ENCODE measurements around the gene TBC1D5. TPM values are rescaled to one million over a fixed set of nuclear protein-coding genes. Genes with fewer than 3 reads are reported as not detected.
"Not testable (repeated sequence)": the region's sequence is repeated elsewhere in the genome, so short reads cannot be mapped to it uniquely, and the experiment has no call there.

TBC1D5 gene
- polyA plus RNA-seq, 1 donor from 2014 or later = 63.0 TPM

GRCh38 chr3:17741621-17742101 lies 770 bp downstream of the TBC1D5 start:
- H3K36me3 Mint-ChIP-seq = no peaks in the 10 kb centered on the region
- H3K4me1 Mint-ChIP-seq = peaks cover 39 to 42% (median 41%) of the 10 kb centered on the region in 3 donors
- H3K27ac Mint-ChIP-seq = peak overlapping the region; percentile 93 to 99 (median 97)
- peak overlapping the region; percentile 92 to 99 (median 96) for H3K4me3 Mint-ChIP-seq
- H3K9me3 Mint-ChIP-seq = no peaks in the 10 kb centered on the region
- H3K27me3 Mint-ChIP-seq = no peaks in the 10 kb centered on the region

DNA sequence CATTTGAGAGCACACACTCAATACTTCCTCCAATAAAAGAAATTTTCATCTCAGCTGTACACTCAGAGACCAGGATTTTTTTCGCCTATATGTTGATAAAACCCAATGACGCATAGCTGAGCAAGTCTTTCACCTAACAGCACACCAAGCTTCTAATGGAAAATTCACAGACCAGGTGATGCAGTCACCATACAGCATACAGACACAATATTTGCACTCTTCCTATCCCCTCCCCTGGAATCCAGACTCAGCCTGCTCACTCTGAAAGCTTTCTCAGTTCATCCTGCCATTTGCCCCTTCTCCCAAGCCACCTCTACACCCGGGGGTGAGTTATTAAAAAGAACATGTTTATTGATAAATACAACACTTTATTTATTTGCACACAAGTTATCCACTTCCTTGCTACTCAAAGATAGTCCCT lies 1.7 kb downstream of the TBC1D5 start:
- Mint-ChIP-seq H3K36me3 (no peaks in the 10 kb centered on the region), H3K27ac (peak overlapping the region; percentile 93 to 99 (median 97)), H3K9me3 (no peaks in the 10 kb centered on the region), H3K4me3 (peak overlapping the region; percentile 92 to 99 (median 96)), H3K27me3 (no peaks in the 10 kb centered on the region), H3K4me1 (peaks cover 39 to 42% (median 41%) of the 10 kb centered on the region in 3 donors)

- H3K27ac Mint-ChIP-seq = peak overlapping the region; percentile 93 to 99 (median 97)
- no peaks in the 10 kb centered on the region for H3K9me3 Mint-ChIP-seq
- H3K27me3 Mint-ChIP-seq = no peaks in the 10 kb centered on the region
- peaks cover 3% of the 10 kb centered on the region for H3K36me3 Mint-ChIP-seq
- H3K4me1 Mint-ChIP-seq = peaks cover 41 to 48% (median 48%) of the 10 kb centered on the region in 3 donors
- peak overlapping the region; percentile 92 to 99 (median 96) for H3K4me3 Mint-ChIP-seq
These were observed 3.5 kb downstream of the TBC1D5 start for GRCh38 chr3:17738921-17739320.

DNA sequence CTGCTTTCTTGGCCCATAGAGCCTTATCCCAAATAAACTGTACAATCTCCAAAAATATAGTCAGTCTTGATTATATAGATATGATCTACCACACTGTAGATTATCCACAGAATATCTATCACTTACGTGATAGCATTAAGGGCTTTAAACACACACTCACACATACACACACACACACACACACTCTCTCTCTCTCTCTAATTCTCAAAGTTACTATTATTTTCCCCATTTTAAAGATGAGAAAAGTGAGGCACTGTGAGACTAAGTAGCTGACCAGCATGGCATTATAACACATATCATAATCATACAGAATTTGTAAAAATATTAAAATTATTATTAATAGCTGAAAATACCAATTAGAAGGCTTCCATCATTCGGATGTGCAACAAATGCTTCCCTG lies 4.2 kb downstream of the TBC1D5 start:
- Mint-ChIP-seq H3K4me3 (peak overlapping the region in 2 of 4 donors; percentile 6 to 92), H3K36me3 (peaks cover 3% of the 10 kb centered on the region), H3K27ac (peak overlapping the region; percentile 34 to 97 (median 44)), H3K4me1 (peaks cover 41 to 49% (median 48%) of the 10 kb centered on the region in 3 donors), H3K9me3 (no peaks in the 10 kb centered on the region), H3K27me3 (no peaks in the 10 kb centered on the region)

- peaks cover 3% of the 10 kb centered on the region for H3K36me3 Mint-ChIP-seq
- H3K9me3 Mint-ChIP-seq = no peaks in the 10 kb centered on the region
- H3K27me3 Mint-ChIP-seq = no peaks in the 10 kb centered on the region
- peak overlapping the region in 2 of 4 donors; percentile 13 to 92 for H3K4me3 Mint-ChIP-seq
- H3K27ac Mint-ChIP-seq = peak overlapping the region; percentile 44 to 97 (median 59)
- peaks cover 43 to 53% (median 52%) of the 10 kb centered on the region in 3 donors for H3K4me1 Mint-ChIP-seq
These were observed 4.8 kb downstream of the TBC1D5 start for GRCh38 chr3:17737591-17737990.

DNA sequence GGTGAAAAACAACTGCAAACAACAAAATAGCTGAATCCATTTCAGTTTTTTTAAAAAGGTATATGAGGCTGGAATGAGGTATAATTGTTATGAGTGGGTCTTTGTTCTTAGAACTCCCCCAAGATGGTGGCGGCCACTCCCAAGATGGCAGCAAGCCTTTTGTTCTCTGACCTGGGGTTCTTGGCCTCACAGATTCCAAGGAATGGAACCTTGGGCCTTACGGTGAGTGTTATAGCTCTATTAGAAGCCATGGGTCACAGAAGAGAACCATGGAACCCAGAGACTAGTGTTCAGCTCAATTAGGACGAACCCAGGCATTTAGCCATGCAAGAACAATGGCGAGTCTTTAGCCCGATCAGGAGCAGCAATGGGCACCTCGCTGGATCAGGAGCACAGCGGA lies 7.1 kb downstream of the TBC1D5 start:
- H3K27me3 Mint-ChIP-seq, H3K9me3 Mint-ChIP-seq, H3K36me3 Mint-ChIP-seq: not testable (repeated sequence)
- peak overlapping the region in 1 of 3 donors; percentile 52 for H3K27ac Mint-ChIP-seq
- H3K4me1 Mint-ChIP-seq = peaks cover 35 to 50% (median 48%) of the 10 kb centered on the region in 3 donors
- peak overlapping the region in 3 of 4 donors; percentile 46 to 79 (median 68) for H3K4me3 Mint-ChIP-seq

DNA sequence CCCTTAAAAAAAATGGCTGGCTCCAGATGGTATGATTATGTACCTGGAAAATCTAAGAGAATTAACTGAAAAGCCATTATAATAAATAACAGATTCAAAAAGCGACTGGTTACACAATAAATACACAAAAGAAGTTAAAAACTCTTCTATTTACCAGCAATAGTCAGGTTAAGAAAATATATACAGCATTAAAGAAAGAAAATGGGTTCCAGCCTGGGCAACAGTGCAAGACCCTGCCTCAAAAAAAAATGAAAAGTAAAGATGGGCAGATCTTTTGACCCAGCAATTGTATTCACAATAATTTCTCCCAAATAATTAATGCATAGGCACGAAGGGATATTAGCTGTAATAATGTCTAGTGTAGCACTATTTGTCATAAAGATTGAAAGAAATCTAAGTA lies 8.7 kb downstream of the TBC1D5 start:
- no peaks in the 10 kb centered on the region for H3K9me3 Mint-ChIP-seq
- no peaks in the 10 kb centered on the region for H3K27me3 Mint-ChIP-seq
- peaks cover 27 to 46% (median 41%) of the 10 kb centered on the region in 3 donors for H3K4me1 Mint-ChIP-seq
- H3K36me3 Mint-ChIP-seq = peaks cover 13% of the 10 kb centered on the region
- H3K27ac Mint-ChIP-seq = no peak overlapping the region
- no peak overlapping the region for H3K4me3 Mint-ChIP-seq

DNA sequence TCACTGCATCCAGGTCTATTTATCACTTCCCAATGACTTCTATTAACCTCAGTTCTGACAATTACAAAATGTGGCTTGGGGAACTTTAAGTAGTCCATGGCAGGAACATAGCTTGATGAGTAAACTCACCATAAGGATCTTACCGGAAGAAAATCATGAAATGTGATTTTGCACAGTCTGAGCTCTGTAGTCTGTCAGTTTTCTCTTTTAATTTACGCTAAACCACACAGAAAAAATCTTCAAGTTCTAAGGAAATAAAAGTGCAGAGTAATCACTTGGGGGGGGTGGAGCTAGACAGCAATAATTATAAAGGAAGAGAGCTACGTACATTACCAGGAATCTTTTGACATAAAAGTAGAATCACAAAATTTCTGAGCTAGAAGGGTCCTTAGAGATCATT lies 9.2 kb downstream of the TBC1D5 start:
- peaks cover 15% of the 10 kb centered on the region for H3K36me3 Mint-ChIP-seq
- H3K27me3 Mint-ChIP-seq = no peaks in the 10 kb centered on the region
- peaks cover 24 to 42% (median 37%) of the 10 kb centered on the region in 3 donors for H3K4me1 Mint-ChIP-seq
- H3K9me3 Mint-ChIP-seq = no peaks in the 10 kb centered on the region
- peak overlapping the region in 1 of 3 donors; percentile 3 for H3K27ac Mint-ChIP-seq
- H3K4me3 Mint-ChIP-seq = no peak overlapping the region

- Mint-ChIP-seq H3K9me3 (no peaks in the 10 kb centered on the region), H3K27ac (peak overlapping the region in 2 of 3 donors; percentile 51 to 67), H3K4me3 (no peak overlapping the region), H3K4me1 (peaks cover 13 to 25% (median 23%) of the 10 kb centered on the region in 3 donors), H3K27me3 (no peaks in the 10 kb centered on the region), H3K36me3 (peaks cover 17% of the 10 kb centered on the region)
These were observed 12.0 kb downstream of the TBC1D5 start for GRCh38 chr3:17730318-17730967.

GRCh38 chr3:17726313-17726712 lies 16.1 kb downstream of the TBC1D5 start:
- Mint-ChIP-seq H3K27me3 (no peaks in the 10 kb centered on the region), H3K9me3 (no peaks in the 10 kb centered on the region), H3K36me3 (peaks cover 14% of the 10 kb centered on the region), H3K4me1 (peaks cover 5 to 11% (median 9%) of the 10 kb centered on the region in 3 donors), H3K4me3 (no peak overlapping the region), H3K27ac (no peak overlapping the region)

- H3K27ac Mint-ChIP-seq, H3K27me3 Mint-ChIP-seq, H3K9me3 Mint-ChIP-seq, H3K4me3 Mint-ChIP-seq: not testable (repeated sequence)
- Mint-ChIP-seq H3K4me1 (peaks cover 5 to 10% (median 9%) of the 10 kb centered on the region in 3 donors), H3K36me3 (peaks cover 13% of the 10 kb centered on the region)
These were observed 16.6 kb downstream of the TBC1D5 start for GRCh38 chr3:17725844-17726243.

- no peaks in the 10 kb centered on the region for H3K9me3 Mint-ChIP-seq
- H3K4me1 Mint-ChIP-seq = peaks cover 3 to 7% (median 3%) of the 10 kb centered on the region in 3 donors
- H3K27me3 Mint-ChIP-seq = no peaks in the 10 kb centered on the region
- peak overlapping the region in 1 of 4 donors; percentile 33 for H3K4me3 Mint-ChIP-seq
- no peak overlapping the region for H3K27ac Mint-ChIP-seq
- peaks cover 11% of the 10 kb centered on the region for H3K36me3 Mint-ChIP-seq
These were observed 17.5 kb downstream of the TBC1D5 start for GRCh38 chr3:17724948-17725347.

DNA sequence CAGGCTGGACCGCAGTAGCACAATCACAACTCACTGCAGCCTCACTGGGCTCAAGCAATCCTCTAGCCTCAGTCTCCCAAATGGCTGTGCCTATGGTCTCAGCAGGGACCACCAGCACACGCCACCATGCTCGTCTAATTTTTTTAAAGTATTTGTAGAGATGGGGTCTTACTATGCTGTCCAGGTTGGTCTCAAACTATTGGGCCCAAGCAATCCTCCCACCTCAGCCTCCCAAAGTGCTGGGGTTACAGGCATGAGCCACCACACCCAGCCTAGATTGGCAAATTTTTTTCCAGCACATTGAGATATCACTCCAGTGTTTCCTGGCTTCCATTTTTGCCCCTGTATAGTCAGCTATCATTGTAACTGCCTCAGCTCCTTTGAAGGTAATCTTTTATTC lies 18.3 kb downstream of the TBC1D5 start:
- Mint-ChIP-seq H3K4me1 (peaks cover 4 to 7% (median 5%) of the 10 kb centered on the region in 3 donors), H3K27ac (no peak overlapping the region), H3K4me3 (peak overlapping the region in 1 of 4 donors; percentile 41), H3K9me3 (no peaks in the 10 kb centered on the region), H3K27me3 (no peaks in the 10 kb centered on the region), H3K36me3 (peaks cover 9% of the 10 kb centered on the region)

- peak overlapping the region in 1 of 4 donors; percentile 70 for H3K4me3 Mint-ChIP-seq
- no peaks in the 10 kb centered on the region for H3K27me3 Mint-ChIP-seq
- H3K27ac Mint-ChIP-seq = no peak overlapping the region
- H3K36me3 Mint-ChIP-seq = peaks cover 30% of the 10 kb centered on the region
- H3K4me1 Mint-ChIP-seq = peaks cover 9 to 13% (median 12%) of the 10 kb centered on the region in 3 donors
- H3K9me3 Mint-ChIP-seq = peaks cover 8 to 21% (median 10%) of the 10 kb centered on the region in 3 donors
These were observed 25.0 kb downstream of the TBC1D5 start for GRCh38 chr3:17717411-17717810.

- Mint-ChIP-seq H3K4me1 (peaks cover 14 to 18% (median 15%) of the 10 kb centered on the region in 3 donors), H3K9me3 (peaks cover 8 to 21% (median 10%) of the 10 kb centered on the region in 3 donors), H3K36me3 (peaks cover 33% of the 10 kb centered on the region), H3K27ac (no peak overlapping the region), H3K27me3 (no peaks in the 10 kb centered on the region), H3K4me3 (no peak overlapping the region)
These were observed 28.0 kb downstream of the TBC1D5 start for GRCh38 chr3:17714473-17714872.
